ENCODE data around the gene CAMTA1.

Gene CAMTA1

DNA sequence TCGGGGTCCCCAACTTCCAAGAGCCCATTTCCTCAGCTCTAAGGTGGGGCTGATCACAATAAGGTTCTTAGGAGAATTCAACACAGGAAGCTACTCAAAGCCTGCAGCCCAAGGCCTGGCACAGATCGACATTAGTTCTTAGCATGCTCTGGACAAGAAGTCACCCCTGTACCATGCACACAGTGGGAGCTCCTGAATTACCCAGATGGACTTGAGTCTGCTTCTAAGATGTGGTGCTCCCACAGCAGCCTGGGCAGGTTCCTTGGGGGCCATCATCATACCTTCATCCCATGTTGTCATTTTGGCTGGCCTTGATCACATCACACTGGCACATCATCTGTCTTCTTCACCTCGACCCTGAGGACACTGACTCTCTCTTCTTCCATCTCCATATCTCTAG lies 832.6 kb downstream of the CAMTA1 start:
- no peak for DNase-seq

GRCh38 chr1:7620196-7620595 lies 834.9 kb downstream of the CAMTA1 start:
- no peak for DNase-seq

GRCh38 chr1:7621334-7622219 lies 836.3 kb downstream of the CAMTA1 start:
- no peak for DNase-seq

DNA sequence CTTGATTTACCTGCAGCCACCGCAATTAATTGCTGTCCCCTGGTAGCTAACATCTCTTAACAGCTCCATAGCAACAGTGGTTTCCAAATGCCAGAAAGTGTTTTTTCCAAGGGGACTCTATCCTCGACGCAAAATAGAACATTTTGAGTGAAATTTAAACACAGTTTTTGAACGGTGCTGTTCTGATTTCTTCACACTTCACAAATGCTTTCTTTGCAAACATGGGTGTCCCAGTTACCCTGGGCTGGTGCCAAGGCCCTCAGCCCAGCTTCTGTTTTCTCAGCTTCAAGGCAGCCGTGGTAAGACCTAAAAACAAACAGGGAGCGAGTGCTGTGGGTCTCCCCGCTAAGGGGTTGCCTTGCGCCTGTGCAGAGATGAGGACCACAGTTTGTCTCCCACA lies 838.6 kb downstream of the CAMTA1 start:
- DNase-seq, result no peak

DNA sequence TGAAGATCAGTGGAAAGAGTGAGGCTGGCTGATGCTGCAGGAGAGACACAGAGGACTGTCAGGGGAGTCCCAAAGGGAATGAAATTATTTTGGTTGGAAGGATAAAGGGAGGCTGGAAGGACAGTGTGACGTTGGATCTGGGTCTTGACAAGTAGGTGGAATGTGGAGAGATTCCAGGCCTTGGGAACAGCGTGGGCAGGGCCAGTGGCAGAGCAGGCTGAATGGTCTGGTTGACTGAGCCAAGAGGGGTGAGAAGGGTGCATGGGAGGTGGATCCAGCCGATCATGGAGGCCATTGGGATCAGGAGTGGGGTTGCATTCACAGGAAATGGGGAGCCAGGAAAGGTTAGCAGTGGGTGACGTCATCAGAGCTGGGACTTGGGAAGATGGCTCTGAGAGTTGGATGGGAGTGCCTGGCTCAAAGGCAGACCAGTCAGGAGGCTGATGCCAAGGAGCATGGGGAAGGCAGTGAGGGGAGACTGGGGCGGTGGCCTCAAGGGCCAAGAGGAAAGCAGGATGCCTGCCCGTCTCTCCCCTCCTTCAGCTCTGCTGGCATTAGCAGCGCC lies 839.6 kb downstream of the CAMTA1 start:
- no peak for DNase-seq

DNA sequence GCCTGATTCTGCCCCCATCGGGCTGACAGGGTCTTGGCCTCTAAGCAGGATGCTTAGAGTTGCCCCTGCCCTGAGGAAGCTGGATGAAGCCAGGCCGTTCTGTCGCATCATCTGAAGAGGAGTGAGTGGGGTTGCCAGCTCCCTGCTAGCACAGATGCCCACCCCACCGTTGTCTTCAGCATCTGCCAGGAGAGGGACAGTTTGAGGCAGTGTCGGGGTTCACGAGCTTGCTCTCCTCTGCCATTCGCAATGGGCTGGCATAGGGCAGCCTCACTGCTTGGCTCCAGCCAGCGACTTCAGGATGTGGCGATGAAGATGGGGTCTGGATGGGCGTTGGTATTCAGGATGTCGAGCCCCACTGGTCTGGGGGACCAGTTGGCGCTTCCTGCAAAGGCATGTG lies 840.1 kb downstream of the CAMTA1 start:
- no peak for DNase-seq

- no peak for DNase-seq
Measured at GRCh38 chr1:7628273-7628672, 843.0 kb downstream of the CAMTA1 start.

DNA sequence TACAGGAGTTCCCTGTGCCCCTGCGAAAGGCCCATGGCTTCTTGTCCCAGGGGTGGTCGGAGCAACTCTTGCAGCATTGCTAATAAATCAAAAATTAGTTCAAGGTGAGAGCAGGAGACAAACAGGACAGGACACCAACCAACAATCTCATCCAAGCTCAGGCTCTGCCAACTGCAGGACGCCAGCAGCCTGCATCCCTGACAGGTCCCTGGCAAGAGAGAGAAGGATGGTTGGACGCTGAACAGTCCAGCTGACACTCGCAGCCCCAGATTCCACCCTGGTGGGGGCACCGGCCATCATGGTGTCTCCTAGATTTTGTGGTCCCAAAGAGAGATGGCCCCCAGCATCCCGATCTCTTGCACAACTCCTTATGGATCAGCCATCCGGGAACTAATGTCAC lies 843.8 kb downstream of the CAMTA1 start:
- no peak for DNase-seq

DNA sequence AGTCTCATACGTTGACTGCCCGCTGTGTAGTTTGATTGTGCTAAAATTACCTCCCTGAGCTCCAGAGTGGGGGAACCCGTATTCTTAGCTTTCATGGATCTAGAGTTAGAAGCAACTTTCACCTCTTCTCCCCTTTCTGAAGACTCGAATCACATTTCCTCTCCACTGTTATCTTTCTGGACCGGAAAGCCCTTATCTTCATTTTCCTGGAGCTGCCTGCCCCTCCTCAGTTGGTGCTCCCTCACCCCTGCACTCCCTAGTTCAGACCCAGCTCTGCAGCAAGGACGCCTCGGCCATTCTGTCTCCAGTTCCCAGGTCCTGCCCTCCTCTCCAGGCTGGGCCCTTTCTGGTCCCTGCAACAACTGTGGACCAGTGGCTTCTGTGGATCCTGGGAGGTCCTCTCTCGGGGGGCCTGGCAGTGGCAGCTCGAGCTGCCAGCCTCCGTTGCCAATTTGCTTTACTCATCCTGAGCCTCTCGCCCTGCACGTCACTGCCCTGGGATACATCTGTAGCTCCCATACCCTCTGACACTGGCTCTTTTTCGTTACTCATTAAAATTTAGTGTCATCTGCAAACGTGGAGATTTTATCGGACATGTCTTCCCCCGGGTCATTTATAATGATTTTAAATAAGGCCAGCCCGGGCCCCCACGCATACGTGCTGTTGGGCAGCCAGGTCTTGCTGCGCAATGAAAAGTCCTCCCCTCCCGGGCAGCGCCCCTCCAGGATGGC lies 844.4 kb downstream of the CAMTA1 start:
- DNase-seq, result no peak

DNA sequence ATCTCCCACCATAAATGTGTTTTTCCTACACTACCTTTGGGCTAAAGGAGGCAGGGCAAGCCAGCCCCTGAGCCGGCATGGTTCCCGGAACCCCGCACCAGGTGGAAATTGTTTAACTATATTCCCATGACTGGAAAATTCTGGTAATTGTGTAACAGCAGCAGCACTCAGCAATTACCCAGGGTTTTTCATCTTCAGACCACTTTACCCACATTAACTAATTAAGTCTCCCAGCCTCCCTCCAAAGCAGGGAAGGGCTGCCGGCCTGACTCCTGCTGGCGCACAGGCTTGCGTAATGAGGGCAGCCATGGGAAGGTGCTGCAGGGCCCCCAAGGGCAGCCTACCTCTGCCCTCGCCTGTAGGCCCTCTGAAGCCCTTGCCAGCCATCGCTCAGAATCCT lies 845.1 kb downstream of the CAMTA1 start:
- no peak for DNase-seq

- no peak for DNase-seq
Measured at GRCh38 chr1:7632176-7632575, 846.9 kb downstream of the CAMTA1 start.

DNA sequence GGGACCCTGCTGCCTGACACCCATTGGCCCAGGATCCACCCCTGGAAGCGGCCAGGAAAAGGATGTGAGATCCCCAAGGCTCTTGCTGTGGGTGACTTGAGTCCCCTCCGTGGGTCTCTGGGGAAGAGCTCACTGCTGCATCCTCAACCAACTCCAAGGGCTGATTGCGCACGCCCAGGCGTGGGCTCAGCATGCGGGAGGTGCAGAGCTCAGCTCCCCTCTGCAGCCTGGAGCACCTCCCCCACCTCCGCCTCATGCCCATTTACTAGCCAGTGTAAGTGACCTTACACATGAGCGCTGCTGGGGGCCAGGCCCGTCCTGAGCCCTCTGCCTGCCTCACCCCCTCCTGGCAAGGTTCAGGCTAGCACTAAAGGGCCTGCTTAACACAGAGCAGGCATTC lies 847.4 kb downstream of the CAMTA1 start:
- DNase-seq, result no peak

GRCh38 chr1:7633506-7634245 lies 848.4 kb downstream of the CAMTA1 start:
- DNase-seq, result no peak

DNA sequence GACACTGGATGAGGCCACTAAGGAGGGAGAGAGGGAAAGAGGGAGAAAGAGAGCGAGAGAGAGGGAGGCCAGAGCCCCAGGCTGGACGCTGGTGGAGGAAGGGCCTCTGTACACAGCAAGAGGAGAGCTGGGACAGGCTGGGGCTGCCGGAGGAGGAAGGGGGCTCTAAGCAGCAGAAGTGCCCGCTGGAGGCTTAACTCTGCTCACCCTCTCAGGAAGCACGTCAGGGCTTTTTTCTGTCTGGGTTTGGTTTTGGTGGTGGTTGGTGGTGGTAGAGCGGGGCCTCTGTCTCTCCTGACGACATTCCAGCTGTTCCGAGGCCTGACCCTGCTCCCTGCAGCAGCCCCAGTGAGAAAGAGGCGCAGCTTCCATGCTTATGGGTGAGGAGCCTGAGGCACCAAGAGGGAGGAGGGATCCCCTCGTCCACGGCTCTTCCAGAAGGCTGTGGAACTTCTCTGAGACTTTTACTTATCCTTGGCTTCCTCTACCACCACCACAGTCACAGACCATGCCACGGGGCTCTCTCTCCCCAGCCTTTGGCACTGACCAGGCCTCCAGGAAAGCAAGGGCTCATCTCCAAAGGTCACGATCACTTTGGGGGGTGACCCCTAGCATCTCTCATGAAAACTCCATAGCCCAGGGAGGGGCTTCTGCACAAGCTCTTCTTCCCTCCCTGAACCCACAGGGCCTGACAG lies 849.4 kb downstream of the CAMTA1 start:
- no peak for DNase-seq

DNA sequence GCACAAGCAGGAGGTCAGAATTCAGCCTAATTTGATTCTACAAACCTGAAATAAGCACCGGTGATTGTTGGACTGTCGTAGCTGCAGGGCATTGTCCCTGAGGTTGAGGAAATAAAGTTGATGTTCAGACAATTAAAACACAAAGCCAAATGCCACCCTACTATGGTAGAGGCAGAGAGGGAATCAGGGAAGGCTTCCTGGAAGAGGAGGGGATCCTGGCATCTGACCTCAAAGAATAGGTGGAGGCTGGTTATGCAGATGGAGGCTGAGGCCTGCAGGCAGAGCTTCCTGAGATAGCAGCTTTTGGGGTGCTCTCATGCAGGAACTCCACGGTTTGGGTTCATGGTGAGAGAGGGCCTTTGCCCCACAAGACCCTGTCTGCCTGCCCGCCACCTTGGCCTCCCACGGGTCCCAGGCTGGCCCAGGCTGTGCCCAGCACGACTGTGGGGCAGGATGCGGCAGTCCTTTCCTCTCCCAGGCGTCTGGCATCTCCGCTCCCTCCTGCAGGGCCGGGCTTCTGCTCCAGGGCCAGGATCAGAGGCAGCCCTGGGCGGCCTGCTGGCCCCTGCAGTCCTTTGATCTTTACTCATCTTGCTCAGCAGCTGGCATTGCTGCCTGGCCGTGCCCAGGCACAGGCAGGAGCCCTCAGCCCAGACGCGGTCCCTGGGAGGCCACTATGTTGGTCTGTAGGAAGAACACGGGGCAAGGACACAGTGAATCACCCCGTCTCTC lies 851.7 kb downstream of the CAMTA1 start:
- no peak for DNase-seq

DNA sequence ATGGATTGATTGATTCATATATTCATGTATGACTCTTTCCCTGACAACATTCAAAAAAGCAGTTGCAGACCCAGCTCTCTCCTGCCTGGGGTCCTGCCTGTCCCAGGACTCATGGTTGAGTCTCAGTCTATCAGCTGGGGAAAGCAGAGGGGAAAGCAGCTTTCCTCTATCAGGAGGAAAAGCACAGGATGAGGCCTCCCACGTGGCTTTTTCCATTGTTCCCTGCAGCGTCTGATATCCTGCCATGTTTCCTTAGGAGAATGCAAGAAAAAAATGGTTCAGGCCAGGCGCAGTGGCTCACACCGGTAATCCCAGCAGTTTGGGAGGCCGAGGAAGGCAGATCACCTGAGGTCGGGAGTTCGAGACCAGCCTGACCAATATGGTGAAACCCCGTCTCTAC lies 852.8 kb downstream of the CAMTA1 start:
- no peak for DNase-seq

DNA sequence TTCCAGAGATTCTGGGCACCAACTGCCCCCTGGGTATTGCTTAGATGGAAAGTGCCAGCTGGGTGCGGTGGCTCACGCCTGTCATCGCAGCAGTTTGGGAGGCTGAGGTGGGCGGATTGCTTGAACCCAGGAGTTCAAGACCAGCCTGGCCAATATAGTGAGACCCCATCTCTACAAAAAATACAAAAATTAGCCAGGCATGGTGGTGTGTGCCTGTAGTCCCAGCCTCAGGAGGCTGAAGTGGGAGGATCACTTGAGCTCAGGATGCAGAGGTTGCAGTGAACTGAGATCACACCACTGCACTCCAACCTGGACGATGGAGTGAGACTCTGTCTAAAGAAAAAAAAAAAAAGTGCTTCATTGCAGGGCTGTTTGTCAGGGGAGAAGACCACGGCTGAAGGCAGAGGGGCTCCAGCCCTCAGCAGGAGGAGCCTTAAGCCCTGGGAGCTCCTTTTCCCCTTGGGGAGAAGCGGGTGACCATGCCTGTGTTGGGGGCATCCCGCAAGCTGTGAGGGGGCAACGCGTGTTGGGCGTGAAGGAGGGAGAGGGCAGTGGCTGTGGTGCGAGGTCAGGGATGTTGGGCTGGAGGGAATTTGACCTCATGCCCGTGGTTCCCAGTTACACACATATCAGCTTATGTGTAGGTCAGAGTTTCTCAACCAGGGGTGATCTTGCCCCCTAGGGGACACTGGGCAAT lies 854.3 kb downstream of the CAMTA1 start:
- no peak for DNase-seq

GRCh38 chr1:7640350-7640749 lies 855.1 kb downstream of the CAMTA1 start:
- DNase-seq, result no peak

DNA sequence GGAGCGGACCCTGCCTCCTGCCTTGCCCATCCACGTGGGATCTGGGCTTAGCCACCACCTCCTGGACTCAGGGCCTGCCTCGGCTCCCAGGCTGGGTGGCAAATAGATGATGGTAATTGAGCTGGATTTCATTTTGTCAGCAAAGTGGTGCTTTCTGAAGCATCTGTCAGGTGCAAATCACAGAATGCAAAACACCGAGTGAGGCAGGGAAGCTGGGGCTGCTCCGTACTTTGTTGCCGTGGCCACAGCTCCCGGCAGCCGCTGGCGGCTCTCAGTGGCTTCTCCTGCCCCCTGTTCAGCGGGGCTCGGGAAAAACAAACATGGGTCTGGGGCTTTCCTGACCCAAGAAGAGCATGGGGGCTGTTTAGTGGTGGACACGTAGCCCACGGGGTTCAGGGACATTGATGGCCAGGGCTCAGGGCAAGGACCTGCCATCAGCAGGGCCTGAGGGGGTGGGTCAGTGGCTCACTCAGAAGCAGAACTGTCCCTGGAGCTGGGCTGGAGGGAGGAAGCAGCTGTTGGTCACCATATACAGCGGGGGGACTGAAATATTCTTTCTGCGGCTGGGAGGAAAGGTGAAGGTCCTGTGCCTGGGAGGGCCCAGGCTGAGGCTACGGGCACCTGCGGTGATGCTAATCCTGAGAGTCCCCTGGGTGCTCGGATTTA lies 855.8 kb downstream of the CAMTA1 start:
- DNase-seq, result no peak

DNA sequence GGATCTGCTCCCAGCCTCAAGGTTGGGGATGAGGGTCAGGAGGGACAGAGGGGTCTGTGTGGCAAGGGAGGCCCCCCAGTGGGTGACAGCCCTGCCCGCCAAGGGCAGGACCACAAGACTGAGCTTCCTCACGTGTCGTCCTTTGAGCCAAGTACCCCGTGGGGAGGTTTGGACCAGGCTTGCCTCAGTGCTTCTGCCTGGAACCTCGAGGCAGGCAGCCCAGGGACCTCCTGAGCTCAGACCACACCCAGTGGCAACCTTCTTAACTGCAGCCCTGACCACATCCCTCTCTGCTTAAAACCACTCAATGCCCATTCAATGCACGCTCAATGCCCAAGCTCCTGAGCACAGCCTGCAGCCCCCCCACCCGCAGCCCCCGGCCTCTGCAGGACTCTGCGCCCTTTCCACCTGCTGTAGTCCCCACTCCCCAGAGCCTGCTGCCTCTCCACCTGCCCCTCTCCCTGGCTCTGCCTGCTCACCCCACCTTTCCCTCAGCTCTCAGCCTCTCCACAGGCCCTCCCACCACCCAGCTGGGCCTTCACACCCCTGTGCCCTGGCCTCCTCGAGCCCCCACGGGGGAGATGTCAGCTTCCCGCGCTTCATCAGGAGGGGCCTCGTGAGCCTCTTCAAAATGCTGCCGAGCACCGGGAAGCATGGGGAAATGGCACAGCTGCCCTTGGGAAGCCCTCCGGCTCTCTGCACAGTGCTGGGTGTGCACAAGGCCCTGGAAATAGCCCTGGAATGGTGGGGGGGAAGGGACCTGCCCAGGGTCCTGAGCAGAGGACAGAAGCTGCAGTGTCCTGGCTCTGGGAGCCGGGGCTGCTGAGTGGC lies 856.5 kb downstream of the CAMTA1 start:
- no peak for DNase-seq

Measured in activated gamma-delta T cell (primary cell).